CD4-positive, alpha-beta T cell (primary cell): ENCODE measurements around the gene CTIF. TPM values are rescaled to one million over a fixed set of nuclear protein-coding genes. Genes with fewer than 3 reads are reported as not detected.
"Not testable (repeated sequence)": the region's sequence is repeated elsewhere in the genome, so short reads cannot be mapped to it uniquely, and the experiment has no call there.

ENCODE experiments used
- ATAC-seq: fragments of 200-7000 bp; cut with Tn5 transposase; one replicate; pipeline ENCODE4 v1.10.0; 2022; ENCODE audit warnings: mild to moderate bottlenecking; ENCODE audit not compliant: poor library complexity
- CTCF ChIA-PET: fragments of 350-600 bp; sonication (Branson Sonifier 250); formaldehyde crosslinking; loops from one replicate; lab custom pipeline; 2021; ENCODE audit warnings: antibody characterized with exemption, inconsistent platforms; lab: Charles Lee
- POLR2A ChIA-PET: fragments of 350-600 bp; sonication (Branson Sonifier 250); formaldehyde crosslinking; loops from one replicate; lab custom pipeline; 2021; ENCODE audit warnings: antibody characterized with exemption, inconsistent platforms; lab: Charles Lee
- DNase-seq, 14 experiments: peaks; one replicate each; pipeline ENCODE4 v3.0.0-alpha.2; 2013 to 2020; ENCODE audit warnings: mixed read lengths in 2 of 14
- H3K27ac ChIP-seq, 2 donors: one replicate each; pipeline versions ENCODE4 v1.5.1 to v1.7.0; 2013; ENCODE audit warnings: low read length in 2 of 2, low read depth in 1 of 2, mild to moderate bottlenecking in 1 of 2
- H3K27me3 ChIP-seq, 2 experiments: 1 replicate in 1 of 2; 2 replicates in 1 of 2; pipeline versions ENCODE4 v1.6.1 to v1.7.0; 2013; ENCODE audit warnings: low read length in 2 of 2, control low read depth in 1 of 2, mild to moderate bottlenecking in 1 of 2, moderate library complexity in 1 of 2; ENCODE audit not compliant: insufficient read depth in 2 of 2, control insufficient read depth in 1 of 2
- H3K36me3 ChIP-seq: one replicate; pipeline ENCODE4 v1.6.1; 2013; ENCODE audit warnings: low read length, control low read depth; ENCODE audit not compliant: insufficient read depth
- H3K4me1 ChIP-seq: one replicate; pipeline ENCODE4 v1.6.1; 2013; ENCODE audit warnings: low read length, control low read depth; ENCODE audit not compliant: insufficient read depth
- H3K4me3 ChIP-seq: one replicate; pipeline ENCODE4 v1.5.1; 2013; ENCODE audit warnings: mild to moderate bottlenecking, low read length, moderate library complexity
- H3K9me3 ChIP-seq, 2 experiments: 1 replicate in 1 of 2; 2 replicates in 1 of 2; pipeline versions ENCODE4 v1.6.1 to v1.7.0; 2013; ENCODE audit warnings: low read length in 2 of 2, mild to moderate bottlenecking in 2 of 2, control low read depth in 1 of 2, moderate library complexity in 1 of 2; ENCODE audit not compliant: control insufficient read depth in 1 of 2, insufficient read depth in 1 of 2
- H3K27ac Mint-ChIP-seq: one replicate; pipeline ENCODE4 v1.8.0; 2020; ENCODE audit warnings: mixed read lengths
- H3K27me3 Mint-ChIP-seq: one replicate; pipeline ENCODE4 v1.8.0; 2021; ENCODE audit warnings: mixed read lengths
- H3K36me3 Mint-ChIP-seq: one replicate; pipeline ENCODE4 v1.8.0; 2021; ENCODE audit warnings: low read depth, mixed read lengths
- H3K4me1 Mint-ChIP-seq: one replicate; pipeline ENCODE4 v1.8.0; 2021; ENCODE audit warnings: low read depth, mixed read lengths
- H3K4me3 Mint-ChIP-seq: one replicate; pipeline ENCODE4 v1.8.0; 2020; ENCODE audit warnings: mild to moderate bottlenecking, mixed read lengths
- H3K9me3 Mint-ChIP-seq: one replicate; pipeline ENCODE4 v1.8.0; 2020; ENCODE audit warnings: mixed read lengths
- intact Hi-C, 2 experiments: fragments of 100-400 bp; cut with DNase I in 1 of 2; cut with micrococcal nuclease in 1 of 2; formaldehyde crosslinking; loops; one replicate each; pipeline versions ENCODE4 v1.15.1 to v1.9.0; 2023 to 2025; cut with DNase I, micrococcal nuclease
- total RNA-seq, 174 experiments: library from RNA in 2 of 174; stranded (reverse) in 2 of 174; gene quantifications; one replicate each; pipeline ENCODE4 v1.2.3 and lab custom pipeline; 2021 to 2026
- TF ChIP-seq, protein P1 (sequence below): fragments of 200-600 bp; IDR thresholded peaks from one replicate; pipeline ENCODE4 v1.8.0; 2022; ENCODE audit warnings: antibody characterized with exemption, mild to moderate bottlenecking

Gene CTIF
- total RNA-seq, 2 experiments from 2014 or later, result 1.1 to 2.9 TPM

DNA sequence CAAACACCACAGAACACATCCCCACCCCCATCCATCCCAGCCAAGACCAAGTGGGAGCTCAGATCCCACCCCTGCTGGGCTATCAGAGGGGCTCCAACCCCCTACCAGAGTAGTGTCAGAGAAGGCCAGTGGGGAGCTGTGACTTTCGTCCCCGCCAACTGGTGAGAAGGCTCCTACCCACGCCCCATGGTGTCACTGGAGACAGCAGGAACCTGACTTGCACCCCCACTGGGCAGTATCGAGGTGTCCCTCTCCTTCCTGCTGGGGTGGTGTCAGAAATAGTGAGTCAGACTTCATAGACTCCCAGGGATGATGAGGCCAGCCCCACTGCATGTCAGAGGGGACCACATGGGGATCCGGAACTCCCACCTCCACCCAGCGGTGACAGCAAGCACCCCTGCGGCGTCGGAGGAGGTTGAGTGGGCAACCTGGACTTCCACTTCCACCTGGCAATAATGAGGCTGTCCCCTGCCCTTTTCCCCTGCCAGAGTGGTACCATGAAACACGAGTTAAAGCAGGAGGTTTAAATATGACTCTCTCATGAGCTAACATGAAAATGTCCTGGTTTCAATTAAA lies 106.7 kb downstream of the CTIF start:
- TF ChIP-seq, protein P1, sequence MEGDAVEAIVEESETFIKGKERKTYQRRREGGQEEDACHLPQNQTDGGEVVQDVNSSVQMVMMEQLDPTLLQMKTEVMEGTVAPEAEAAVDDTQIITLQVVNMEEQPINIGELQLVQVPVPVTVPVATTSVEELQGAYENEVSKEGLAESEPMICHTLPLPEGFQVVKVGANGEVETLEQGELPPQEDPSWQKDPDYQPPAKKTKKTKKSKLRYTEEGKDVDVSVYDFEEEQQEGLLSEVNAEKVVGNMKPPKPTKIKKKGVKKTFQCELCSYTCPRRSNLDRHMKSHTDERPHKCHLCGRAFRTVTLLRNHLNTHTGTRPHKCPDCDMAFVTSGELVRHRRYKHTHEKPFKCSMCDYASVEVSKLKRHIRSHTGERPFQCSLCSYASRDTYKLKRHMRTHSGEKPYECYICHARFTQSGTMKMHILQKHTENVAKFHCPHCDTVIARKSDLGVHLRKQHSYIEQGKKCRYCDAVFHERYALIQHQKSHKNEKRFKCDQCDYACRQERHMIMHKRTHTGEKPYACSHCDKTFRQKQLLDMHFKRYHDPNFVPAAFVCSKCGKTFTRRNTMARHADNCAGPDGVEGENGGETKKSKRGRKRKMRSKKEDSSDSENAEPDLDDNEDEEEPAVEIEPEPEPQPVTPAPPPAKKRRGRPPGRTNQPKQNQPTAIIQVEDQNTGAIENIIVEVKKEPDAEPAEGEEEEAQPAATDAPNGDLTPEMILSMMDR, result no peak
- H3K27me3 ChIP-seq, result peaks cover 0 to 2% of the 10 kb centered on the region in 2 experiments
- no peak overlapping the region for H3K4me3 ChIP-seq
- no peaks in the 10 kb centered on the region for H3K9me3 Mint-ChIP-seq
- no peaks in the 10 kb centered on the region for H3K4me1 ChIP-seq
- H3K4me3 Mint-ChIP-seq, result no peak overlapping the region
- DNase-seq, result no peak
- H3K36me3 ChIP-seq, result no peaks in the 10 kb centered on the region
- no peaks in the 10 kb centered on the region for H3K4me1 Mint-ChIP-seq
- H3K27me3 Mint-ChIP-seq, result peaks cover 6% of the 10 kb centered on the region
- intact Hi-C loops, result no loop called here
- POLR2A ChIA-PET, result no interaction called here
- H3K27ac ChIP-seq, result no peak overlapping the region
- CTCF ChIA-PET, result no interaction called here
- ATAC-seq, result no peak
- no peaks in the 10 kb centered on the region for H3K9me3 ChIP-seq
- H3K27ac Mint-ChIP-seq, result no peak overlapping the region
- no peaks in the 10 kb centered on the region for H3K36me3 Mint-ChIP-seq

DNA sequence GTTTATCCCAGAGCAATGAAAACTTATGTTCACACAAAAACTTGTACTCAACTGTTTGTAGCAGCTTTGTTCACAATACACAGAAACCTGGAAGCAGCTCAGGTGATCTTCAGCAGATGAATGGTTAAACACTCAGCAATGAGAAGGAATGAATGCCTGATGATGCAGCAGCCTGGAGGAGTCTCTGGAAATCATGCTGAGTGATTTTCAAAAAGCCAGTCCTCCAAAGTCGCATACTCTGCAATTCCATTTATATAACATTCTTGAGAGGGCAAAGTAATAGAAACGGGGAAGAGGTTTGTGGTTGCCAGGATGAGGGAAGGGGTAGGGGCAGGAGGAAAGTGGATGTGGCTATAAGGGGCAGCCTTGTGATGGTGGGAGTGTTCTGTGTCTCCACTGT lies 108.1 kb downstream of the CTIF start:
- H3K36me3 ChIP-seq, result no peaks in the 10 kb centered on the region
- H3K27ac Mint-ChIP-seq, result no peak overlapping the region
- CTCF ChIA-PET, result interaction anchor here (0.6 to 0.7 kb wide), 4 partner anchors 10 to 143 kb away, joined by 3 to 5 read pairs (median 4); no protein-coding TSS in a partner anchor
- no peak overlapping the region for H3K4me3 Mint-ChIP-seq
- no peaks in the 10 kb centered on the region for H3K4me1 ChIP-seq
- no peaks in the 10 kb centered on the region for H3K4me1 Mint-ChIP-seq
- H3K27ac ChIP-seq, result no peak overlapping the region
- intact Hi-C loops, result no loop called here
- H3K4me3 ChIP-seq, result no peak overlapping the region
- peaks cover 6% of the 10 kb centered on the region for H3K27me3 Mint-ChIP-seq
- H3K27me3 ChIP-seq, result peaks cover 0 to 2% of the 10 kb centered on the region in 2 experiments
- H3K36me3 Mint-ChIP-seq, result no peaks in the 10 kb centered on the region
- POLR2A ChIA-PET, result no interaction called here
- H3K9me3 Mint-ChIP-seq, result no peaks in the 10 kb centered on the region
- DNase-seq, result no peak
- no peaks in the 10 kb centered on the region for H3K9me3 ChIP-seq
- no peak for ATAC-seq
- TF ChIP-seq, protein P1, result no peak

DNA sequence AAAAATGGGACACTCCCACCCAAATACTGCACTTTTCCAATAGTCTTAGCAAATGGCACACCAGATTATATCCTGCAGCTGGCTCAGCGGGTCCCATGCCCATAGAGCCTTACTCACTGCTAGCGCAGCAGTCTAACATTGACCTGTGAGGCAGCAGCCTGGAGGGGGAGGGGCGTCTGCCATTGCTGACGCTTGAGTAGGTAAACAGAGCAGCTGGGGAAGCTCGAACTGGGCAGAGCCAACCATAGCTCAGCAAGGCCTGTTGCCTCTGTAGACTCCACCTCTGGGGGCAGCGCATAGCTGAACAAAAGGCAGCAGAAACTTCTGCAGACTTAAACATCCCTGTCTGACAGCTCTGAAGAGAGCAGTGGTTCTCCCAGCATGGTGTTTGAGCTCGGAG lies 110.4 kb downstream of the CTIF start:
- CTCF ChIA-PET, result no interaction called here

DNA sequence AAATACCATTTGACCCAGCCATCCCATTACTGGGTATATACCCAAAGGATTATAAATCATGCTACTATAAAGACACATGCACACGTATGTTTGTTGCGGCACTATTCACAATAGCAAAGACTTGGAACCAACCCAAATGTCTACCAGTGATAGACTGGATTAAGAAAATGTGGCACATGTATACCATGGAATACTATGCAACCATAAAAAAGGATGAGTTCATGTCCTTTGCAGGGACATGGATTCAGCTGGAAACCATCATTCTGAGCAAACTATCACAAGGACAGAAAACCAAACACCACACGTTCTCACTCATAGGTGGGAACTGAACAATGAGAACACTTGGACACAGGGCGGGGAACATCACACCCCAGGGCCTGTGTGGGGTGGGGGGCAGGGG lies 115.8 kb downstream of the CTIF start:
- DNase-seq, H3K27ac Mint-ChIP-seq, intact Hi-C loops, H3K4me1 Mint-ChIP-seq, H3K9me3 ChIP-seq, H3K27ac ChIP-seq, H3K27me3 Mint-ChIP-seq, ATAC-seq, H3K27me3 ChIP-seq, H3K4me1 ChIP-seq, POLR2A ChIA-PET, H3K36me3 Mint-ChIP-seq, CTCF ChIA-PET, H3K4me3 ChIP-seq, H3K9me3 Mint-ChIP-seq, H3K4me3 Mint-ChIP-seq, H3K36me3 ChIP-seq: not testable (repeated sequence)

More for the DNA sequence above, 110.4 kb downstream of the CTIF start:
- intact Hi-C loops, result no loop called here
- H3K27ac Mint-ChIP-seq, result no peak overlapping the region
- TF ChIP-seq, protein P1, result no peak
- Histone ChIP-seq H3K9me3 (no peaks in the 10 kb centered on the region), H3K36me3 (no peaks in the 10 kb centered on the region), H3K4me3 (no peak overlapping the region), H3K27ac (no peak overlapping the region), H3K4me1 (no peaks in the 10 kb centered on the region), H3K27me3 (peaks cover 0 to 2% of the 10 kb centered on the region in 2 experiments)
- H3K27me3 Mint-ChIP-seq, result peaks cover 6% of the 10 kb centered on the region
- POLR2A ChIA-PET, result no interaction called here
- H3K4me3 Mint-ChIP-seq, result no peak overlapping the region
- H3K36me3 Mint-ChIP-seq, result no peaks in the 10 kb centered on the region
- DNase-seq (no peak), ATAC-seq (no peak)
- no peaks in the 10 kb centered on the region for H3K4me1 Mint-ChIP-seq
- no peaks in the 10 kb centered on the region for H3K9me3 Mint-ChIP-seq
